Sigmoid colon (tissue), 4 donors: Measurements from ENCODE around the gene XBP1.

Experiments
- CTCF ChIP-seq, 4 experiments: fragments of 450-650 bp in 3 of 4; fragments of 200-600 bp in 1 of 4; IDR thresholded peaks; one replicate each; pipeline ENCODE4 v1.5.1; 2016 to 2019; ENCODE audit warnings: antibody characterized with exemption in 4 of 4, mild to moderate bottlenecking in 3 of 4, moderate library complexity in 2 of 4
- EP300 ChIP-seq, 4 donors: sonication (generic); formaldehyde crosslinking; IDR thresholded peaks; one replicate each; pipeline ENCODE4 v1.6.1; 2017; ENCODE audit warnings: antibody characterized with exemption in 4 of 4
- POLR2A ChIP-seq, 2 donors: fragments of 450-650 bp; IDR thresholded peaks; one replicate each; pipeline ENCODE4 v1.6.1; 2016; ENCODE audit warnings: antibody characterized with exemption in 2 of 2, mild to moderate bottlenecking in 2 of 2, moderate library complexity in 2 of 2
- POLR2AphosphoS5 ChIP-seq, 4 donors: sonication (generic); formaldehyde crosslinking; IDR thresholded peaks; one replicate each; pipeline ENCODE4 v1.6.1; 2017; ENCODE audit warnings: antibody characterized with exemption in 4 of 4

- no peak for TF ChIP-seq EP300 (IDR thresholded peaks at IDR 0.05)
- no peak for TF ChIP-seq CTCF (IDR thresholded peaks at IDR 0.05)
- no peak for TF ChIP-seq POLR2A (IDR thresholded peaks at IDR 0.05)
- TF ChIP-seq POLR2AphosphoS5 (IDR thresholded peaks at IDR 0.05): no peak
Measured at GRCh38 chr22:28774378-28774777, 26.0 kb downstream of the XBP1 start.
